Transverse colon (tissue), 4 donors: Measurements from ENCODE around the gene SREBF1. TPM values are rescaled to one million over a fixed set of nuclear protein-coding genes. Genes with fewer than 3 reads are reported as not detected.

Source experiments
- DNase-seq: peaks from one replicate; pipeline ENCODE4 v3.0.0-alpha.2; 2019
- H3K27ac ChIP-seq, 4 donors: fragments of 200-600 bp; sonication (generic); 2 replicates each; pipeline ENCODE4 v1.5.1; 2016 to 2018; ENCODE audit warnings: inconsistent platforms in 4 of 4
- H3K27me3 ChIP-seq: fragments of 200-600 bp; sonication (generic); 2 replicates; pipeline ENCODE4 v1.5.1; 2017; ENCODE audit warnings: inconsistent platforms
- H3K36me3 ChIP-seq, 4 donors: fragments of 200-600 bp; sonication (generic); 2 replicates each; pipeline ENCODE4 v1.5.1; 2017 to 2019; ENCODE audit warnings: inconsistent platforms in 4 of 4
- H3K4me1 ChIP-seq, 4 donors: fragments of 200-600 bp; sonication (generic); 2 replicates each; pipeline ENCODE4 v1.5.1; 2017 to 2020; ENCODE audit warnings: inconsistent platforms in 4 of 4
- H3K4me3 ChIP-seq, 4 donors: fragments of 200-600 bp; sonication (generic); 1 replicate in 1 of 4; 2 replicates in 3 of 4; pipeline versions ENCODE4 v1.5.1 to v1.6.1; 2017 to 2019; ENCODE audit warnings: inconsistent platforms in 4 of 4
- H3K9me3 ChIP-seq, 2 donors: fragments of 200-600 bp; sonication (generic); 2 replicates each; pipeline ENCODE4 v1.5.1; 2017 to 2019; ENCODE audit warnings: inconsistent platforms in 2 of 2
- EP300 ChIP-seq: sonication (generic); formaldehyde crosslinking; IDR thresholded peaks from one replicate; pipeline ENCODE4 v1.6.1; 2017; ENCODE audit warnings: antibody characterized with exemption, low read depth
- POLR2A ChIP-seq: fragments of 450-650 bp; IDR thresholded peaks from one replicate; pipeline ENCODE4 v1.6.1; 2016; ENCODE audit warnings: antibody characterized with exemption, mild to moderate bottlenecking, moderate library complexity
- POLR2AphosphoS5 ChIP-seq, 3 donors: sonication (generic); formaldehyde crosslinking; IDR thresholded peaks; one replicate each; pipeline ENCODE4 v1.6.1; 2016; ENCODE audit warnings: antibody characterized with exemption in 3 of 3
- WGBS, 2 donors: methylation state at CpG; one replicate each; pipeline ENCODE4 v1.1.5; 2018; ENCODE audit warnings: low coverage in 1 of 2; 5-methylcytosine and 5-hydroxymethylcytosine counted together
- in situ Hi-C, 4 donors: fragments of 200-750 bp; cut with MboI; loops; one replicate each; pipeline versions ENCODE4 v1.15.0 to v1.15.1; 2017; ENCODE audit warnings: low sequenced_read_pairs in 3 of 4, low pct_ligation_motif_present in 1 of 4, low pct_unique_long_range_greater_than_20kb in 1 of 4
- intact Hi-C: fragments of 100-400 bp; cut with DNase I; formaldehyde crosslinking; loops from one replicate; pipeline ENCODE4 v1.15.1; 2023; ENCODE audit warnings: low total_unique reads
- small RNA-seq, 4 donors: library from RNA; depleted of rRNA; stranded (forward); fragments of <200 nt; gene quantifications; one replicate each; pipeline ENCODE3, GENCODE V24; 2016
- total RNA-seq, 4 donors: library from RNA; depleted of rRNA; stranded (reverse); fragments of >200 nt; gene quantifications; one replicate each; pipeline ENCODE4 v1.1.0, GENCODE V29; 2016
- TF ChIP-seq, protein P1 (sequence below), 5 experiments: fragments of 200-600 bp in 3 of 5; fragments of 450-650 bp in 2 of 5; sonication (generic) in 3 of 5; IDR thresholded peaks; 1 replicate in 2 of 5; 2 replicates in 3 of 5; pipeline ENCODE4 v1.5.1; 2016 to 2017; ENCODE audit warnings: antibody characterized with exemption in 5 of 5, inconsistent platforms in 3 of 5, mild to moderate bottlenecking in 2 of 5, moderate library complexity in 1 of 5

SREBF1 gene
- total RNA-seq, 4 donors from 2014 or later = 45.7 to 206 (median 148) TPM

DNA sequence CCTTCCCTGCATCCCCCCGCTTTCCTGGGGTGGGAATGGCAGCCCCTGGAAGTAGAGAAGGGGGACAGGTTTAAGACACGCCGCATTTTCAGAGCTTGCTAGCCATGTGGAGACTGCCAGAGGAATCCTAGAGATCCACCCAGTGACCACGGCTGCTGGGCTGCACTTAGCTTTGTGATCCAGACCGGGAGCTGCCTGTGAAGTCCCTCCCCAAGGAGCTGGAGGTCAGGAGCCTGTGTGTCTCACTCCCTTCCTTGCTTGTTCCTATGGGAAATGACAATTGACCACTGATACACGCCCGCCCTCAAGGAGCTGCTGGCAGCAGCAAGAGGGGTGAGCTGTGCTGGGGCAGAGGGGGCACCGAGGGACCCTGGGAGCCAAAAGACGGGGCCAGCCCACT, 73.7 kb downstream of the SREBF1 start:
- in situ Hi-C loops (no loop called here), intact Hi-C loops (no loop called here)
- peaks cover 0 to 18% (median 11%) of the 10 kb centered on the region in 4 donors for H3K4me1 ChIP-seq
- no peak overlapping the region for H3K27ac ChIP-seq
- H3K4me3 ChIP-seq = no peak overlapping the region
- DNase-seq = no peak
- no peak for TF ChIP-seq POLR2AphosphoS5 (IDR thresholded peaks at IDR 0.05)
- TF ChIP-seq, protein P1, sequence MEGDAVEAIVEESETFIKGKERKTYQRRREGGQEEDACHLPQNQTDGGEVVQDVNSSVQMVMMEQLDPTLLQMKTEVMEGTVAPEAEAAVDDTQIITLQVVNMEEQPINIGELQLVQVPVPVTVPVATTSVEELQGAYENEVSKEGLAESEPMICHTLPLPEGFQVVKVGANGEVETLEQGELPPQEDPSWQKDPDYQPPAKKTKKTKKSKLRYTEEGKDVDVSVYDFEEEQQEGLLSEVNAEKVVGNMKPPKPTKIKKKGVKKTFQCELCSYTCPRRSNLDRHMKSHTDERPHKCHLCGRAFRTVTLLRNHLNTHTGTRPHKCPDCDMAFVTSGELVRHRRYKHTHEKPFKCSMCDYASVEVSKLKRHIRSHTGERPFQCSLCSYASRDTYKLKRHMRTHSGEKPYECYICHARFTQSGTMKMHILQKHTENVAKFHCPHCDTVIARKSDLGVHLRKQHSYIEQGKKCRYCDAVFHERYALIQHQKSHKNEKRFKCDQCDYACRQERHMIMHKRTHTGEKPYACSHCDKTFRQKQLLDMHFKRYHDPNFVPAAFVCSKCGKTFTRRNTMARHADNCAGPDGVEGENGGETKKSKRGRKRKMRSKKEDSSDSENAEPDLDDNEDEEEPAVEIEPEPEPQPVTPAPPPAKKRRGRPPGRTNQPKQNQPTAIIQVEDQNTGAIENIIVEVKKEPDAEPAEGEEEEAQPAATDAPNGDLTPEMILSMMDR (IDR thresholded peaks at IDR 0.05) = no peak
- TF ChIP-seq POLR2A = no peak
- H3K36me3 ChIP-seq = no peaks in the 10 kb centered on the region
- no peaks in the 10 kb centered on the region for H3K9me3 ChIP-seq
- WGBS, 2 donors = 83 to 92% methylated on average over 2 to 9 of the region's 9 CpGs
- no peaks in the 10 kb centered on the region for H3K27me3 ChIP-seq

DNA sequence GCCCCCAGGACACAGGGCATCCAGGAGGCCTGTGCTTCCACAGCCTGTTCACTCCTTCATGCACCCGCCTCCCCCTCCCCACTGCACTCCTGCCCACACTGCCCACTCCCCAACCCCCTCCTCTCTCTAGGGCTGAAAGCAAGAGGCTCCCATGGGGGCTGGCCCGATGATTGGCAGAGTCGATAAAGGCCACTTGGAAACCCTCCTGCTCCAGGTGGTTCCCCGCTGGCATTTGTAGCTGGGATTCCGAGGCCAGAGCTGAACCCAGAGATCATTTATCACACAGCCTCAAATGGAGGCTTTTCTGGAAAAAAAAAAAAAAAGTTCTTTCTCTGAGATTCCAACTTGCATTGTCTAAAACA, 74.1 kb downstream of the SREBF1 start:
- intact Hi-C loops = no loop called here

More for the DNA sequence above, 74.1 kb downstream of the SREBF1 start:
- no peaks in the 10 kb centered on the region for H3K36me3 ChIP-seq
- 76% methylated on average over 5 of the region's 5 CpGs; no CpG with 5 or more reads in 1 of the 2 donors for WGBS, 2 donors
- no peak for DNase-seq
- no peak overlapping the region for H3K27ac ChIP-seq
- TF ChIP-seq POLR2A (no peak), POLR2AphosphoS5 (IDR thresholded peaks at IDR 0.05) (no peak), EP300 (no peak)
- TF ChIP-seq, protein P1 (IDR thresholded peaks at IDR 0.05) = no peak
- H3K4me3 ChIP-seq = no peak overlapping the region
- peaks cover 0 to 18% (median 11%) of the 10 kb centered on the region in 4 donors for H3K4me1 ChIP-seq
- no peaks in the 10 kb centered on the region for H3K9me3 ChIP-seq
- in situ Hi-C loops = no loop called here
- H3K27me3 ChIP-seq = no peaks in the 10 kb centered on the region

Small RNA genes lying within 50 kb of the gene (small RNA-seq; reads per million reads assigned to genes)
- 0 to 4.2 (median 0.68) reads per million in 4 donors for gene MIR33B
- 0 to 1.1 (median 0.47) reads per million in 4 donors for gene MIR6777

Other genes starting within 250 kb of the SREBF1 start
- 10 to 100 TPM in 2 of 4 donors, 1 to 10 TPM in 2; 3.2 to 10.2 (median 7.1) TPM for gene PEMT, start 245.3 kb downstream of the SREBF1 start, total RNA-seq
- gene RAI1, start 155.5 kb downstream of the SREBF1 start, total RNA-seq = 100 to 1,000 TPM in 1 of 4 donors, 10 to 100 TPM in 3; 14.1 to 163 (median 34.6) TPM
- gene TOM1L2, start 135.4 kb upstream of the SREBF1 start, total RNA-seq = 100 to 1,000 TPM in 2 of 4 donors, 10 to 100 TPM in 2; 65.9 to 178 (median 97.7) TPM
- 1 to 10 TPM in 1 of 4 donors, under 1 TPM in 2, not detected in 1; 0.64 to 1.8 (median 0.82) TPM for gene DRC3, start 135.9 kb upstream of the SREBF1 start, total RNA-seq
- 10 to 100 TPM; 17.3 to 65.1 (median 24.7) TPM for gene ATPAF2, start 202.2 kb upstream of the SREBF1 start, total RNA-seq
- 10 to 100 TPM in 2 of 4 donors, 1 to 10 TPM in 2; 7.0 to 39.6 (median 9.4) TPM for gene GID4, start 202.4 kb upstream of the SREBF1 start, total RNA-seq